ENCODE measurements around the gene CCL16.
"Not testable (repeated sequence)": the region's sequence is repeated elsewhere in the genome, so short reads cannot be mapped to it uniquely, and the experiment has no call there.

Gene CCL16, protein sequence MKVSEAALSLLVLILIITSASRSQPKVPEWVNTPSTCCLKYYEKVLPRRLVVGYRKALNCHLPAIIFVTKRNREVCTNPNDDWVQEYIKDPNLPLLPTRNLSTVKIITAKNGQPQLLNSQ

DNA sequence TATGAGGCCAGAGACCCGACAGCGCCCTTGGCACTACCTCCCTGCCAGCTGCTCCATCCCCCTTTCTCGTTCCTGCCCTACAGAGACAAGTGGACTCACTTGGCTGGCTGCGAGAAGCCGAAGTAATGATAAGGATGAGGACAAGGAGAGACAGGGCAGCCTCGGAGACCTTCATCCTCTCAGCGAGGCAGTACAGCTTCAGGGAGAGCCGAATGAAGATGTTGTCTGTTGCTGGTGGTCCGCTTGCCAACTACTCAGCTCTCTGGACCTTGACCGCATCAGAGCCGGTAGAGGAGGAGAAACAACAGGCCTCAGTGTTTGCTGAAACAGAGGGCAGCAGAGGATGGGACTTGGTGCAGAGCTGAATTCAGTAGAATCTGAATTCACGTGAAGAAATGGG, at the start of gene CCL16:
Gene CCL16 (minus strand): TSS at position 252 of the 400 bp plus-strand sequence. CDS start 77 bp downstream, at position 175.
- no peak for DNase-seq

DNA sequence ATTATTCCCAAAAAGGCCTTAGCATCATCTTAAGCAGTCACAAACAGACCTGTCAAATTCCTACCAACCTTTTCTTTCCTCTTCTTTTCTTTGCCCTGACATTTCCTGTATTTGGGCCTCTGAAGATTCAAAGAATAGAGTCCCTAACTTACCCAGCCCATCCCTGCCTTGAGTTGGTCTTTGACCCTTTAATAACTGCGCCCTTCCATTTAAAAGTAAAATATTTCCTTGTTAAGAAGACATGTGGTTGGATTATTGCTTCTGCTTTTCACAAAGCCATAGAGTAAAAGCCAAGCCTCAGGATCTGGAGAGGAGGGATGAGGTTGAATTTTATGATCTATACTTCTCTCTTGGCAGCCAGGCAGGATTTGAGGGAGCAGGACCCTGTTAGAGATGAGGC, 49.7 kb upstream of the CCL16 start:
- no peak for DNase-seq

DNA sequence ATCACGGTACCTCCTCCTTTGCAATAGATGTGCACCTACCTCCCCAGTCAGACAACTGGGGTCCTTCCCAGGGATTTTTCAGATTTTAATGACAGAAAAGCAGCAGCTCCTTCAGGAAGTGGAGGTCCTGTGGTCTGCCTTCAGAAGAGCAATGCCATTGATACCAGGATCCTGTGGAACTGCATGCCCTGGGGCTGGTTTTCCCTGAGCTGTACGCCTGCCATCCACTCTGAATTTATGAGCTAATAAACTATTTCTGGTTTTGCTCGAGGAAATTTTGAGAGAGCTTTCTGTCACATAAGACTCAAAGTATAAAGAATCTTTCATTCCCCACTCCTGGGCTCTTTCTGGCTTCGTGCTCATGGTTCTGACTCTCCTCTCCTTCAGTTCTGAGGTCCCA, 46.5 kb upstream of the CCL16 start:
- no peak for DNase-seq

DNA sequence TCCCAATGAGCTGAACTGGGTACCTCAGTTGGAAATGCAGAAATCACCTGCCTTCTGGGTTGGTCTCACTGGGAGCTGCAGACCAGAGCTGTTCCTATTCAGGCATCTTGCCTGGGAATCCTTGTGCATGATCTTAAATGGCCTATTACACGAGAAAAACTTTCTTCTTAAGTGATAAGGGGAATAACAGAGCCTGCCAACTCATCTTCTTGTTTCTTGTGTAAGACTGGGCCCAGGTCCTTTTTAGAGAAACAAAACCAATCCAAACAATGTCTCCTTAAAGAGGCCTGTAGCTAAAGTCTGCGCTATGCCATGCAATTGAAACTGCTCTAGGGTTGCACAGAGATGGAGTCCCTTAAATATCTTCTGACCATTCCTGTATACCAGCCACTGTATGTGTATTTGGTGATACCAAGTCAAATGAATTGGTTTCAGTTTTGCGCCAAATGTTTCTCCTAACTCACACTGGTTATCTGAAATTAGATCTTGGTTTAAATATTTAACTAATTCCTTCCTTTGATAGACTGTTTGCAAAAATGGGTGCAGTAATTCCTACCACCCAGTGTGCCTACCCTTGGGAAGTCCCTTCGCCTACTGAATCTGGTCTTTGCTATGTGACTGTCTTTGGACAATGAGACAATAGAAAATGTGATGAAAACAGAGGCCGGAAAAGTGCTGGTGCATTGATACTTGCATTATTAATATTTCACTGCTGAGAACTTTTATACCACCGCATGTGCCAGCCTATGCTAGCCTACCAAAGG, 43.0 kb upstream of the CCL16 start:
- DNase-seq, result no peak

DNA sequence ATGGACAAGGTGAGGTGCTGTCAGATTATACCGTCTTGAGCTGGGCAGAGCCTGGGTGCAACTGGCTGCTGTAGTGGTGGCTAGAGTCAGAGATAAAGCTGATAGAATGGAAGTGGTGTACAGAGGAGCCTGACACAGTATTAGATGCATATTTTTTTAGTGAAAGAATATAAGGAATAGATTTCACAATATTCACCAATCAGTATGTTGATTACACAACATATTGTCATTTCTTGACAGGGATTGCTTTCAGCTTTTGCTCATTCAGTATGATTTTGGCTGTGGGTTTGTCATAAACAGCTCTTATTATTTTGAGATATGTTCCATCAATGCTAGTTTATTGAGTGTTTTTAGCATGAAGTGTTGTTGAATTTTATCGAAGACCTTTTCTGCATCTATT, 38.1 kb upstream of the CCL16 start:
- no peak for DNase-seq

DNA sequence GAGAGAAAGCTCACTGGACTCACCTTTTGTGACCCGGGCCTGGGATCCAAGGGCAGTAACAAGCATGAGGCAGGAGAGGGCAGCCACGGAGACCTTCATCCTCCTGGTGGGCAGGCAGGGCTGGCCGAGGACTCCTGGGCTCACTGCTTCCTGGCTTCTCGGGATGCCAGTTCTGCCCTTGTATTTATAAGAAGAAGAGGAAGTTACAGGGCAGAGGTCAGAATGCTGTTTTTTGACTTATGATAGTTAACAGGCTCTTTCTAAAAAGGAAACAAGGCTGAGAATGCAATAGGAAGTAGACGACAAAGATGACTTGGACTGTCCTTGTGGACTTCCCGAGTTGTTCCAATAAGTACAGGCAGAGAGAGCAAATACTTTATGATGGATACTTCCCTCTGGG, 36.5 kb upstream of the CCL16 start, which contains the start of gene CCL23:
Gene CCL23 (minus strand): TSS at position 174 of the 400 bp plus-strand sequence. CDS start 75 bp downstream, at position 99.
- DNase-seq, result no peak

DNA sequence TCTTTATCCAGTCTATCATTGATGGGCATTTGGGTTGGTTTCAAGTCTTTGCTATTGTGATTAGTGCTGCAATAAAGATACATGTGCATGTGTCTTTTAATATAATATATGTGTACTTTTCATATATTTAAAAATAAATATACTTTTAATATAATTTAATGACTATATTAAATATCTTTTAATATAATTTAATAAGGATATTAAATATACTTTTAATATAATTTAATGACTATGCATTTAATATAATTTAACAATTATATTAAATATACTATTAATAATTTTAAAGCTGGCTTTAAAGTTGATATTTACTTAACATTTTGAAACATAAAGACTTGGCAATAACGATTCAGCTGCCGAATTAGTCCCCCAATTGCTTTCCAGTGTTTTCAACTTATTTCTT, 35.3 kb upstream of the CCL16 start:
- no peak for DNase-seq

DNA sequence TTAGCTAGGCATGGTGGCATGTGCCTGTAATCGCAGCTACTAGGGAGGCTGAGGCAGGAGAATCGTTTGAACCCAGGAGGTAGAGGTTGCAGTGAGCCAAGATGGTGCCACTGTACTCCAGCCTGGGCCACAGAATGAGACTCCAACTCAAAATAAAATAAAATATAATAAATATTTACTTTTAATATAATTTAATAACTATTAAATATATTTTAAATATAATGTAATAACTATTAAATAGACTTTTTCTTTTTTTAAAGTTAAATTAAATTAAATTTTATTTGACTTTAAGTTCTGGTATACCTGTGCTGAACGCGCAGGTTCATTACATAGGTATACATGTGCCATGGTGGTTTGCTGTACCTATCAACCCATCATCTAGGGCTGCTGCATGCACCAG, 34.6 kb upstream of the CCL16 start:
- DNase-seq, result not testable (repeated sequence)

DNA sequence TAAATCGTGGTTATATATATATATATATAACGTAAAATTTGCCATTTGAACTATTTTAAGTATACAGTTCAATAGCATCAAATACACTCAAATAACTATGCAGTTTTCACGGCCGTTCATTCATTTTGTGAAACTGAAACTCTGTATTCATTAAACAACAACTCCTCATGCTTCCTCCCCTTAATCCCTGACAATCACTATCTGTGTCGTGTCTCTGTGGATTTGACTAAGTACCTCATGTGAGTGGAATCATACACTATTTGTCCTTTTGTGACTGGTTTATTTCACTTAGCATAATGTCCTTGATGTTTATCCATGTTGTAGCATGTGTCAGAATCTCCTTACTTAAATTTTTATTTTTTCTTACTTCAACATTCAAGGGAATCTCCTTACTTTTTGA, 33.6 kb upstream of the CCL16 start:
- no peak for DNase-seq

DNA sequence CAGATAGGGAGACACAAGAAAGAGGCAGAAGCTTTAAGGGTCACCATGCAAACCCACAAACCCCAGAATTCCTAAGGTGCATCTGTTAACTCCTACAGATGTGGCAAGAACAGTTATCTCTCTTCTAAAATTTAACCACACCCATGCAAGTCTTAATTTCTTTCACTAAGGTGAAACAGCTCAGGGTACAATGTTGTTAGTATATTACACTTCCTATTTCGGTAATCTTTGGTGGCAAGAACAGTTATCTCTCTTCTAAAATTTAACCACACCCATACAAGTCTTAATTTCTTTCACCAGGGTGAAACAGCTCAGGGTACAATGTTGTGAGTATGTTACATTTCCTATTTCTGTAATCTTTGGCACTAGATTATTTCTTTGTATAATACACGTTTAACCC, 29.9 kb upstream of the CCL16 start:
- DNase-seq, result no peak

DNA sequence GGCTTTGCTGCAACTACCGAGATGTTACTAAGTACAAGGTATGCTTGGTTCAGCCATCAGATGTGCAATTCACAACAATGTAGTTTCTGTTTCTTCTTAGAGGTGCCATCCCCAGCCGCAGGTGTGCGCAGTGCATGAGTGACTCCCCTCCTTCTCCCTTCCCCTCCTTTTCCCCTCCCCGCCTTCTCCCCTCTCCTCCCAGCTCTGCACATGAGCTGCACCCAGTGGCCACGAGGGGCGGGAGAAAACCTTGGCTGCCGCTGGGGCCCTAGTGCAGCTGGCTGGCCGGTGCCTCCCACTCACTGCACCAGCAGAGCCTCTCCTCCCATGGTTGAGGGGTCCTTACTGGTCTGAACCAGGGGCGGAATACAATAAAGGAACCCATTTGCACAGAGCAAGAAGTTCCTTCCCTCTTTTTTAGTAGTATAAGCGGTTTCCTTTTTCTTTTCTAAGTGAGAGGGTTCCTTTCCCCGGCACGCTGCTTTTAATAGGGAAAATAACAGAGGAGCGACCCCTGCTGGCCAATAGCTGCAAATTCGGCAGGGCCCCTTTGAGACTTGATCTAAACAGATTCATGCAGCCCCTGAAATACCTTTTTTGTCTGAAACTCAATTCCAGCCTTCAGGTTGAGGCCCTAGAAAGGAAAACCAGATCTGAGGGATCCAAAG, 27.8 kb upstream of the CCL16 start:
- no peak for DNase-seq

DNA sequence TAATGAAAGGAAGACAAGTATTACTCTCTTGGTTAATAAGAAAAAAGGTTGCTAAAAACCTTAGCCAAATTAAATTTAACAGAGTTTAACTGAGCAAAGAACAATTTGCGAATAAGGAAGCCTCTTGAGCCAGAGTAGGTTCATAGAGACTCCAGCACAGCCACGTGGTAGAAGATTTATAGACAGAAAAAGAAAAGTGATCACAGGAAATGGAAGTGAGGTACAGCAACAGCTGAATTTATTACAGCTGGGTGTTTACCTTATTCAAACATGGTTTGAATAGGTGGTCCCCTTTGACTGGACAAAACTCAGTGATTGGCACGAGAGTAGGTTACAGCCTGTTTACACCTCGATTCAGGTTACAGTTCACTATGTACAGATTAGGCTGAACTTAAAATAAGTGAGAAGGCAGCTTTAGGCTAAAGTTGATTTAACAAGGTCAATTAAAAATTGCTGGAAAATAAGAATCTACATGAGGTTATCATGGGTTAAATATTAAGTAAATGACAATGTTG, 23.4 kb upstream of the CCL16 start:
- no peak for DNase-seq

DNA sequence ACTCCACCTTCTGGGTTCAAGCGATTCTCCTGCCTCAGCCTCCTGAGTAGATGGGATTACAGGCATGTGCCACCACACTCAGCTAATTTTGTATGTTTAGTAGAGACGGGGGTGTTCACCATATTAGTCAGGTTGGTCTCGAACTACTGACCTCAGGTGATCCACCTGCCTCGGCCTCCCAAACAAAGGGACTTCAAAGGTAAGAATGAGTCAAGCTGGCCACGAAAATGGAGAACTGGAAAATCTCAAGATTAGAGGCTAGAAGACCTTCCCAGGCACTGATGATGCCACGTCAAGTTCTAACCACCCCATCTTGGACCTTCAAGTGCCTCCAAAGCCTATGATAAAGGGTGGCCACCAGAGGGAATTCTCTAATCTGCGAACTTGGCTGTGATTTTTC, 21.3 kb upstream of the CCL16 start:
- DNase-seq, result no peak

DNA sequence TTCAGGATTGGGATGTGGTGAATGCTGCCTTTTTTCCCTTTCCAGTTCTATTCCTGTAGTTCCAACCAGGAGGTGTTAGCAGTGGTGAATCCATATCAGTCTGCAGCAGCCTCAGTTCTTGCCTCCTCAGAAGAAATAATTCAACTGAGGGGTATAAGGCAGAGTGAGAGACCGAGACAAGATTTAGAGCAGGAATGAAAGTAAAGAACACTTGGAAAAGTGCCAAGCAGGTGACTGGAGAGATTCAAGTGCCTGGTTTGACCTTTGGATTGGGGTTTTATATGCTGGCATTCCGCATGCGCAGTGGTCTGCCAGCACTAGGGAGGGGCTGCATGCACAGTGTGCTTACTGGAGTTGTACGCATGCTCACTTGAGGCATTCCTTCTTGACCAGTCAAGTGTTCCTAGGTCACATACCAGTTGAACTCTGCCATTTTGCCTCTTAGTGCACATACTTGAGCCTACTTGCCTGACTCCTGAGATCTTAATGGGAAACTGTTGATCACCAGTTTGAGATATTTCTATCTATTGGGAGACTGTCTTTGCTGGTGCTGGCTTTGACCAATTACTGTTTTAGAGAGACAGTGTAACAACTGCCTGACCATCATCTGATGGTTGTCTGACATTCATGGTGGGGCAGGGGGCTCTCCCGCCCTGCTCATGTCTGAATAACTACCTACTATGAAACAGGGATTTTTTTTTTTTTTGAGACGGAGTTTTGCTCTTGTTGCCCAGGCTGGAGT, 20.7 kb upstream of the CCL16 start:
- no peak for DNase-seq

DNA sequence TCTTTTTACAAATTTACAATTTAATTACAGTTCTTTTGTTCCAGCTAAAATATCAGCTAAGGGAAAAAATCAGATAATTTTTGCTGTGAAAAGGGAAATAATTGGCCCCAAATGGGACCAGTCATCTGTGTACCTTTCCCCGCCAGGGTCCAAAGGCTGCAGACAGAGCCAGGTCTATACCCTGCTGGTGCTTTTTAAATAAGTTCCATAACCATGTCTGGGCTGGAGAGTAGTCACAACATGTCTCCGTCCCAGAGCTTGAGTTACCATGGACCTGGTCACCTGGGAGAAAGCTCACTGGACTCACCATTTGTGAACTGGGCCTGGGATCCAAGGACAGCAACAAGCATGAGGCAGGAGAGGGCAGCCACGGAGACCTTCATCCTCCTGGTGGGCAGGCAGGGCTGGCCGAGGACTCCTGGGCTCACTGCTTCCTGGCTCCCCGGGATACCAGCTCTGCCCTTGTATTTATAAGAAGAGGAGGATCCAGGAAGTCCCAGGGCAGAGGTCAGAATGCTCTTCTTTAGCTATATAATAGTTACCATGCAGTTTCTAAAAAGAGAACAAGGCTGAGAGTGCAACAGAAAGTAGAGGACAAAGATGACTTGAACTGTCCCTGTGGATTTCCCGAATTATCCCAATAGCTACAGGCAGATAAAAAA, 19.9 kb upstream of the CCL16 start, which contains the start of gene CCL15:
Gene CCL15 (minus strand): TSS at position 444 of the 662 bp plus-strand sequence. CDS start 61 bp downstream, at position 383.
- no peak for DNase-seq

DNA sequence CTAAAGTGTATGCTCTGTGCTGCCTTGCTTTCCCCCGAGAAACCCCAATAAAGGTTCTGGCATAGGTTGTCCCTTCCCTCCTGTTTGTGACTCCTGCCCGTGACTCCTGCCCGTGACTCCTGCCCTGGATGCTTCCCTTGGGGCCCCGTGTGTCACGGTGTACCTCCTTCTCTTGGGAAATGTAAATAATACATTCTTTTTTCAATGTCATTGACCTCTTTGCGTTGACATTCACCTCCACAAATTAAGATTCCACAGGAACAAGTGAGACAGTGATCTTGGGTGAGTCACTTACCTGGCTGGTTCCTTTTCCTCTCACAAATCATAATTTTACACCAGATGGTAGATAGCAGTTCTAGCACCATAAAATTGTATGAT, 19.4 kb upstream of the CCL16 start:
- no peak for DNase-seq

DNA sequence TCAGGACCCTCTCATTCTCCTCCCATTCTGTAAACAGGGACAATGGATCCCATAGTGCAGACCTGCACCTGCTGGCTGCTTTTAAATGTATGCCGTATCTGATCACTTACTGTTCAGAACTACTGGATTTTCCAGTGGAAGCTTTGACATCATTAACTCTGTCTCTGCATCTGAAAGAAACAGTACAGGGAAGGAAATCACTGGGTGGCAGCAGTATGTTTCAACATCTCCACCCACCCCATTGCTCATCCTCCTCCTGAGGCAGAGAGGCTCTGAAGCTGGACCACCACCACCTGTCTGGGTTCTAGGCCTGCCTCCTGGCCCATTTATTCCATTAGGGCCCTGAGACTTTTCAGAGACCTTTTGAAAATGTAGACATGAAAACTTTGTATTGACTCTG, 17.5 kb upstream of the CCL16 start:
- DNase-seq, result no peak

DNA sequence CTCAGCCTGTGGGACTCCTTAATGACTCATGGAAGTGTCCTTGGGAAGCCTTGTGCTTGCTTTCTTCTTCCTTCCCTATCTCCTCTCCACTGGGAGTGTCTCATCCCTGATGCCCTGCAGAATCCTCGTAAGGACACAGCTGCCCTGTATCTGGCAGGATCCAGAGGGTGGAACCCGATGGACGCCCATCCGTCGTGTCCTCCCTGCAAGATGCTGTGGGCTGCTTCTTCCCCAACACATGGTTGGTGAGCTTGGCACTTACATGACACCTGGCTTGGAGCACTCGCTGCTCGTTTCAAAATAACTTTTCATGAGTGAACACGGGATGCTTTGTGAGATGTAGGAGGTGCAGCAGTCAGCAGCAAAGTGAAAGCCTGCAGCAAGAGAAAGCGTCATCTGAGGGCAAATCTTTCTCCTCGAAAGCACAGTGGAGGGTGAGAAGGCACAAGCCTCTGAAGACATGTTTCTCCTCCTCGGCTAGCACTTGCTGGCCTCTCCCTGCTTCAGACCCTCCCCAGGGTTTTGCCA, 16.8 kb upstream of the CCL16 start:
- no peak for DNase-seq

DNA sequence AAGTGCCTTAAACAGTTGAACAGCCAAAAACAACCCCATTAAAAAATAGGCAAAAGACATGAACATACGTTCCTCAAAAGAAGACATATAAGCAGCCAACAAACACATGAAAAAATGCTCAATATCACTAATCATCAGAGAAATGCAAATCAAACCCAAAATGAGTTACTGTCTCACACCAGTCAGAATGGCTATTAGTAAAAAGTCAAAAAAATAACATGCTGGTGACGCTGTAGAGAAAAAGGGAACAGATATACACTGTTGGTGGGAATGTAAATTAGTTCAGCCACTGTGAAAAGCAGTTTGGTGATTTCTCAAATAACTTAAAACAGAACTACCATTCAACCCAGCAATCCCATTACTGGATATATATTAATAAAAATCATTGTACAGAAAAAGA, 14.0 kb upstream of the CCL16 start:
- DNase-seq, result not testable (repeated sequence)

DNA sequence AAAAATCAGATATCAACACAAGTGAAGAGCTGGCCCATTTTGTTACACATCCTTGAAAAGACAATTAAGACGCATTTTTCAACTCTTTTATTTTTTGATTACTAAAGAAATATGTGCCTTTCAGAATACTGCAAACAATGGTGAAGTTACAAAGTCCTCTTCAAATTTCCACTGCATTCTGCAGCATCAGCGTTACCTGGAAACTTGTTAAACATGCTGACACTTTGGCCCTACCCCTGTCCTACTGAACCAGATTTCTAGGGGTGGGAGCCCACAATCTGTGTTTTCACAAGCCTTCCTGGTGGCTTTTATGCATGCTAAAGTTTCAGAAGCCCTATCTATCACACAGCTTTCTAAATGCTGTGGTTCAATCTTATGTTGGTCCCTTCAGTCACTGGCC, 9.8 kb upstream of the CCL16 start:
- no peak for DNase-seq

DNA sequence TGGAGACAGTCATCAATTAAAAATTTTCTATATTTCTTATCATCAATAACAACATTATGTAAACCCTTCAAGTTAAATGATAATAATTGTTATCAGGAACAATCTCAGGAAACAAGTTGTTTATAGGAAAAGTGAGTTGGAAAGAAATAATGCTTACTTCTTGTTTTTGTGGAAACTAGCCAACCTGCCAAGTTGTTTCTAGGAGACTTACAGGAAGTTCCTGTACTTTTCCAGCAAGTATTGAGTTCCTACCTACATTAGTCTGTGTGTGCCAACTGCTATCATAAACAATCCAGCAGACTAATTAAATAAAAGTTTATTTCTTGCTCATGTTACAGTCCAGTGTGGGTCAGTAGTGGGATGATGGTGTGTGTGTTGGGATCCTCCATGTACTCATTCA, 6.9 kb upstream of the CCL16 start:
- DNase-seq, result no peak

DNA sequence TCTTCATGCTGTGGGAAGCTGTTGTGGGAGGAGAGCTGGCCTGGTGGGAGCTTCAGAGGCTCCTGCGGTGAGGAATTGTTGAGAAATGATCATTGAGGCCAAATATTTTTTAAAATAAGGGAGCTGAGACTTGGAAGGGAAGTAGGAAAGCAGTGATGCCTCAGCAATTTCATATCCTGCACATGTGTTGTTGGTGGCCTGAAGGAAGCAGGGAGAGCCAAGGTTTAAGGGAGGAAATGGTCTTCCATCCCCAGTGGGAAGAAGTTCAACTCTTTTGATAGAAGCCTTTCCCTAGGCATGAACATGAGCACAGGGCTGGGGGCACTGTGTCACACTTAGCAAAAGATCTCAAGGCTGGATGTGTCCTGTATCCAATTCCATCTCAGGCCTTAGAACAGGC, 5.3 kb upstream of the CCL16 start, which contains the start of gene CCL14:
Gene CCL14 (minus strand): TSS at position 87 of the 400 bp plus-strand sequence. CDS start 80 bp downstream, at position 7.
- no peak for DNase-seq

Data from NCI-H1930 (cell line).